Heart right ventricle (tissue), 16 donors: Measurements from ENCODE around the gene FTSJ1. TPM values are rescaled to one million over a fixed set of nuclear protein-coding genes. Genes with fewer than 3 reads are reported as not detected.
"Not testable (repeated sequence)": the region's sequence is repeated elsewhere in the genome, so short reads cannot be mapped to it uniquely, and the experiment has no call there.

Source experiments
- ATAC-seq, 8 donors: fragments of 200-7000 bp; cut with Tn5 transposase; one replicate each; pipeline ENCODE4 v1.9.1; 2020; ENCODE audit warnings: mild to moderate bottlenecking in 8 of 8, moderate library complexity in 8 of 8, moderate number of reproducible peaks in 1 of 8
- DNase-seq, 2 donors: peaks; one replicate each; pipeline ENCODE4 v3.0.0-alpha.2; 2020
- H3K27ac ChIP-seq, 10 donors: fragments of 200-600 bp; sonication (generic) in 2 of 10; one replicate each; pipeline versions ENCODE4 v1.5.0 to v1.8.0; 2020 to 2022; ENCODE audit warnings: mild to moderate bottlenecking in 3 of 10
- H3K27me3 ChIP-seq, 7 donors: fragments of 200-600 bp; one replicate each; pipeline ENCODE4 v1.8.0; 2021 to 2022; ENCODE audit warnings: mild to moderate bottlenecking in 2 of 7
- H3K36me3 ChIP-seq, 9 donors: fragments of 200-600 bp; sonication (generic) in 1 of 9; one replicate each; pipeline versions ENCODE4 v1.5.0 to v1.8.0; 2020 to 2022; ENCODE audit warnings: mild to moderate bottlenecking in 2 of 9
- H3K4me1 ChIP-seq, 9 donors: fragments of 200-600 bp; sonication (generic) in 1 of 9; one replicate each; pipeline versions ENCODE4 v1.5.0 to v1.8.0; 2020 to 2022; ENCODE audit warnings: mild to moderate bottlenecking in 4 of 9
- H3K4me3 ChIP-seq, 10 donors: fragments of 200-600 bp; sonication (generic) in 2 of 10; one replicate each; pipeline versions ENCODE4 v1.5.0 to v1.8.0; 2020 to 2022; ENCODE audit warnings: mild to moderate bottlenecking in 7 of 10, moderate library complexity in 2 of 10
- H3K9me3 ChIP-seq, 11 donors: fragments of 200-600 bp in 10 of 11; sonication (generic) in 2 of 11; one replicate each; pipeline versions ENCODE4 v1.5.0 to v1.8.0; 2013 to 2022; ENCODE audit warnings: mild to moderate bottlenecking in 2 of 11, control low read depth in 1 of 11, moderate library complexity in 1 of 11
- CTCF ChIP-seq, 9 donors: fragments of 200-600 bp; sonication (generic) in 2 of 9; IDR thresholded peaks; one replicate each; pipeline versions ENCODE4 v1.5.0 to v1.8.0; 2021 to 2022; ENCODE audit warnings: antibody characterized with exemption in 9 of 9, mild to moderate bottlenecking in 5 of 9, moderate library complexity in 1 of 9
- WGBS, 2 donors: extraction: QIAGEN DNeasy Blood & Tissue Kit; methylation state at CpG; one replicate each; pipeline ENCODE4 v1.1.7; 2013; ENCODE audit warnings: inconsistent platforms in 1 of 2; 5-methylcytosine and 5-hydroxymethylcytosine counted together
- intact Hi-C, 10 donors: fragments of 100-400 bp; cut with DNase I; formaldehyde crosslinking; loops; one replicate each; pipeline versions ENCODE4 v1.11.1 to v1.14.2; 2022
- polyA plus RNA-seq, 2 donors: library from polyadenylated mRNA; stranded (reverse); fragments of 200-250 nt; gene quantifications; one replicate each; pipeline ENCODE4 v1.2.3, GENCODE V29; 2013
- total RNA-seq, 10 donors: library from RNA; stranded (reverse); fragmentation: NEBNext Ultra II Directional in 3 of 10; extraction: Animal tissue kit (Norgen Biotek cat#: 25700) in 3 of 10; gene quantifications; one replicate each; pipeline versions ENCODE4 v1.2.1 to v1.2.4, GENCODE V29; 2021 to 2023
- donor health status: Arrhythmogenic right ventricular cardiomyopathy.
- donor health status: ischemic (EF 13 %, LVEDD 7.1; RV severe dilation, severe dysfunction).
- donor health status: healthy with polysubstance abuse.
- donor health status: DM: no; HTN: yes; CAD: no.
- donor health status: DM: no; HTN: no; CAD: no.
- donor health status: ischemic (EF 25% LVEDD 6.9; RV normal size, moderate dysfunction).
- donor health status: ischemic (EF 25% LVEDD 5.7; RV mildly dilated, moderate dysfunction).
- donor health status: healthy.
- donor health status: DM: yes; HTN: yes; CAD: no.
- donor health status: Ischemic cardiomyopathy.
- donor health status: ischemic (EF 35%, LVEDD 5.7; RV mildly dilated, moderate dysfunction).
- donor health status: nonischemic (EF 11% LVEDD 7.7; RV severe dilation, severe dysfunction).
- donor health status: DM: yes; HTN: yes; CAD: no.
- donor health status: PGD.
- donor health status: ischemic (EF 29% LVEDD 5.4; RV normal size, mild dysfunction).
- donor health status: nonischemic (EF 23%, LVEDD 6.1; RV moderate dilation, normal function).

Gene FTSJ1
- total and polyA plus RNA-seq, 12 donors: 11.6 to 46.1 (median 14.9) TPM

GRCh38 chrX:48516987-48517386, 41.0 kb downstream of the FTSJ1 start:
- peaks cover 0 to 3% (median 0%) of the 10 kb centered on the region in 9 donors for H3K4me1 ChIP-seq
- DNase-seq: no peak
- H3K27me3 ChIP-seq: no peaks in the 10 kb centered on the region
- peak overlapping the region in 5 of 10 donors; percentile 43 to 68 (median 58) for H3K27ac ChIP-seq
- TF ChIP-seq CTCF (IDR thresholded peaks at IDR 0.05): no peak
- H3K36me3 ChIP-seq: peaks cover 0 to 24% (median 0%) of the 10 kb centered on the region in 9 donors
- WGBS, 2 donors: 92% methylated on average over 5 of the region's 5 CpGs
- intact Hi-C loops: no loop called here
- ATAC-seq: no peak
- no peak overlapping the region for H3K4me3 ChIP-seq
- no peaks in the 10 kb centered on the region for H3K9me3 ChIP-seq

GRCh38 chrX:48519481-48519880, 43.5 kb downstream of the FTSJ1 start:
- WGBS, 2 donors: 73 to 75% methylated on average over 4 of the region's 4 CpGs
- H3K27me3 ChIP-seq, ATAC-seq, intact Hi-C loops, H3K4me1 ChIP-seq, H3K9me3 ChIP-seq, H3K27ac ChIP-seq, DNase-seq, H3K4me3 ChIP-seq: not testable (repeated sequence)
- peaks cover 0 to 12% (median 0%) of the 10 kb centered on the region in 9 donors for H3K36me3 ChIP-seq

- Histone ChIP-seq H3K4me1 (peaks cover 0 to 9% (median 3%) of the 10 kb centered on the region in 9 donors), H3K9me3 (no peaks in the 10 kb centered on the region), H3K27ac (no peak overlapping the region), H3K36me3 (peaks cover 0 to 11% (median 0%) of the 10 kb centered on the region in 9 donors), H3K4me3 (no peak overlapping the region), H3K27me3 (no peaks in the 10 kb centered on the region)
- WGBS, 2 donors: 91 to 96% methylated on average over 2 of the region's 2 CpGs
- ATAC-seq (no peak), DNase-seq (no peak)
- no peak for TF ChIP-seq CTCF (IDR thresholded peaks at IDR 0.05)
- intact Hi-C loops: no loop called here
Measured at GRCh38 chrX:48520455-48520854, 44.5 kb downstream of the FTSJ1 start.

GRCh38 chrX:48520976-48521352, 45.0 kb downstream of the FTSJ1 start:
- Histone ChIP-seq H3K9me3 (no peaks in the 10 kb centered on the region), H3K27me3 (no peaks in the 10 kb centered on the region), H3K4me1 (peaks cover 0 to 9% (median 3%) of the 10 kb centered on the region in 9 donors), H3K27ac (peak overlapping the region in 7 of 10 donors; percentile 64 to 76 (median 71)), H3K4me3 (peak overlapping the region in 8 of 10 donors; percentile 39 to 72 (median 62)), H3K36me3 (peaks cover 0 to 11% (median 0%) of the 10 kb centered on the region in 9 donors)
- intact Hi-C loops: no loop called here
- ATAC-seq: no peak
- WGBS, 2 donors: 44 to 47% methylated on average over 2 of the region's 2 CpGs
- TF ChIP-seq CTCF (IDR thresholded peaks at IDR 0.05): no peak
- no peak for DNase-seq
